G401.6 (cell line): Measurements from ENCODE around the gene PYGB.

Experiments used
- FAIRE-seq: peaks from 2 replicates; lab custom pipeline; 2012; peaks lifted over from hg19 to GRCh38; lab: Jason Lieb, UNC

PYGB gene

DNA sequence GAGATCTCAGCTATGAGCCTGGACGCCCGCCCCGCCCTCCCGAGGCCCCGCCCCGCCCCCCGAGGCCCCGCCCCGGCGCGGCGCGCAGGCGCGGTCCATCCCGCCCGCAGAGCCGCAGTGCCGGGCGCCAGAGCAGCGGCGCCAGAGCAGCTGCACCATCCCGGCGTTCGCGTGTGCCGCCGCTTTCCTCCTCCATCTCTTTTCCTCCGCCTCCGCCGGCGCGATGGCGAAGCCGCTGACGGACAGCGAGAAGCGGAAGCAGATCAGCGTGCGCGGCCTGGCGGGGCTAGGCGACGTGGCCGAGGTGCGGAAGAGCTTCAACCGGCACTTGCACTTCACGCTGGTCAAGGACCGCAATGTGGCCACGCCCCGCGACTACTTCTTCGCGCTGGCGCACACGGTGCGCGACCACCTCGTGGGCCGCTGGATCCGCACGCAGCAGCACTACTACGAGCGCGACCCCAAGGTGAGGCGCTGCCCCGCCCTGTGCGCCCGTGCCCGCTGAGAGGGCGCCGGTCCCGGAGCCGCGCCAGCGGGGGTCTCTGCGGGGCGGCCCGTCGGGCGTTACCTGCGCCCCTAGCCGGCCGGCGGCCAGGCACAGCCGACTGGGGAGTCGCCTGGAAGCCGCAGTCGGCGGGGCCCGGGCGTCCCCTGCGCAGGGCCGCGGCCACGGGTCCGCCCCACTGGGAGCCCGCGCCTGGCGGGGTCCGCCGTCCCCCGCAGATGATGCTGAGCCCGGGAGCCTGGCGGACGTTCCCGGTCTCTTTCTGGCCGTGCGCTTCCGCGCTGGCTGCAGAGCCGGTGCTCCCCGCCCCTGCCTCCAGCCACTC is at the start of gene PYGB:
PYGB (plus strand) TSS at position 130 of the 830 bp plus-strand sequence; CDS start at position 224, 94 bp downstream.
- FAIRE-seq, result no peak

DNA sequence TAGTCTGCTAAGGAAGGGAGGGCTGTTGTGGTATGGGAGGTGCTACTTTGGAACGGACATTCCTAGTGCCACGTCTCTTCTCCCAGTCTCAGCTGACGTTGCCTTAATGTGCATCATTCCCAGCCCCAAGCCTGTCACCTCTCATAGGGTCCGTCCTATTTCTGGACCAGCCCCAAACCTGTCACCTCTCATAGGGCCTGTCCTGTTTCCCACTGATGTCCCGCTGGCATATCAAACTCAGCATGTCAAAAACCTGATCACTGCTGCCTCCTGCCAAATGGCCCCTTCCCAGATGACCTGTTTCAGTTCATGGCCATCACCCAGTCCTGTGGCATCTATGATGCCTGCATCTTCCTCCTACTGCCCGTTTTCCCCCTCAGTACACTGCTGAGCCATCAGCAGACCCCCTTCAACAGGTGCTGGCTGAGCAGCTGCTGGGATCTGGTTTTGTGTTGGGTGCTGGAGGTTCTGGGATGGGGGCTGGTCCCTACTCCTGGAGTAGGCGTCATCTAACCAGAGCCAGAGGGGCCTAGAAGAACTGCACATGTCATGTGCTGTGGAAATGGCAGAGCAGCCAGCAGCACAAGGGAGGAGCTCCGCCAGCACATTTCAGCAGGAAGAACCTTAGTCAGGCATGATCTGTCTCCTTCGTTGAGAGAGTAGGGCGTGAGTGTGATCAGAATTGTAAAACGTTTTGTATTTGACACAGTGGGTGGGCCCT is 49.1 kb upstream of the PYGB start:
- FAIRE-seq, result no peak

DNA sequence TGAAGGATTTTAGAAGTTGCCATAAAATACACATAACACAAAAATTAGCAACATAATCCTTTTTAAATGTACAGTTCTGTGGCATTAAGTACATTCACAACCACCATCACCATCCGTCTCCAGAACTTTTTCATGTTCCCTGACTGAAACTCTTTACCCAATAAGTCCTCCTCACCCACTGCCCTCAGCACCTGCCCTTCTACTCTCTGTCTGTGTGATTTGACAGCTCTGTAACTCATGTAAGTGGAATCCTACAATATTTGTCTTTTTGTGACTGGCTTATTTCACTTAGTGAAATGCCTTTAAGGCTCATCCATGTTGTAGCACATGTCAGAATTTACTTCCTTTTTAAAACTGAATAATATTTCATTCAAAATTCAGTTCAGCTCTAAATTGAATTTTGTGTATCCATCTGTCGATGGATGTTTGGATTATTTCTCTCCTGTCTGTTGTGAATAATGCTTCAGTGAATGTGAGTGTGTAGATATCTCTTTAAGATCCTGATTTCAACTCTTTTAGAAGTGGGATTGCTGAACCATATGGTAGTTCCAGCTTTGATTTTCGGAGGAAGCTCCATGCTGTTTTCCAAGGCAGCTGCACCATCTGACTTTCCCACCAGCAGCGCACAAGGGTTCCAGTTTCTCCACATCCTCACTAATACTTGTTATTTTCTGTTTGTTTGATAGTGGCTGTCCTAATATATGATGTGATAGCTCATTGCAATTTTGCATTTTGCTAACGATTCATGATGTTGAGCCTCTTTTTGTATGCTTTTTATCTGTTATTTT is 48.2 kb upstream of the PYGB start:
- no peak for FAIRE-seq

DNA sequence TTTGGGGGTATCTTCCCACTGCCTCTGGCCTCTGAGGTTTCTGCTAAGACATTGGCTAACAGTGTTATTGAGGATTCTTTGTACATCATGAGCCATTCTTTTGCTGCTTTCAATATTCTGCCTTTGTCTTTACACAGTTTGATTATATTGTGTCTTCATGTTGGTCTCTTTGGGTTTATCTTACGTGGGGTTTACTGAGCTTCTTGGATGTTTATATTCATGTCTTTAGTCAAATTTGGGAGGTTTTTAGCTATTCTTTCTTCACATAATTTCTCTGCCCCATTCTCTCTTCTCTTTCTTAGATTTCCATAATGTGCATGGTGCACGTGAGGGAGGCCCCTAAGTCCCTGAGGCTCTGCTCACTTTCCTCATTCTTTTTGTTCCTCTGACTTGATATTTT is 44.8 kb upstream of the PYGB start:
- FAIRE-seq, result no peak

DNA sequence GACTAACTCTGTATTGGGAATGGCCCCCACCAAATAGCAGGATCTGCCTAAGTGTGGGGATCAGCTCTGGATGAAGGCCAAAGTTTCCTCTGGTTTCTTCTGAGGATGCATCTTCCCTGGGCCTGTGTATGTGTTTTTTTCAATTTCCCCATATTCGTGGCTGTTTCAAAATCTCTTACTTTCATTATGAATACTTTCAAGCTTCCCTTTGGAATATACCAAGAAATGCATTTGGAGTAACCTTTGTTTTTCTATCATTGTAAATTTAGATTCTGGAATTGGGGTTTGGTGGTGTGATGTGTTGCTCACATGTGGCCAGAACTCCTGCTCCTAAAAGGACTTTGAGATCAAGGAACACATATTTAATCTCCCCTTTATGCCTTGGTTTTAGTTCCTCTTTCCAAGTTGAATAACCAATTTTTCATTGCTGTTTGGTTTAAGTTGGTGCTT is 44.0 kb upstream of the PYGB start:
- no peak for FAIRE-seq

DNA sequence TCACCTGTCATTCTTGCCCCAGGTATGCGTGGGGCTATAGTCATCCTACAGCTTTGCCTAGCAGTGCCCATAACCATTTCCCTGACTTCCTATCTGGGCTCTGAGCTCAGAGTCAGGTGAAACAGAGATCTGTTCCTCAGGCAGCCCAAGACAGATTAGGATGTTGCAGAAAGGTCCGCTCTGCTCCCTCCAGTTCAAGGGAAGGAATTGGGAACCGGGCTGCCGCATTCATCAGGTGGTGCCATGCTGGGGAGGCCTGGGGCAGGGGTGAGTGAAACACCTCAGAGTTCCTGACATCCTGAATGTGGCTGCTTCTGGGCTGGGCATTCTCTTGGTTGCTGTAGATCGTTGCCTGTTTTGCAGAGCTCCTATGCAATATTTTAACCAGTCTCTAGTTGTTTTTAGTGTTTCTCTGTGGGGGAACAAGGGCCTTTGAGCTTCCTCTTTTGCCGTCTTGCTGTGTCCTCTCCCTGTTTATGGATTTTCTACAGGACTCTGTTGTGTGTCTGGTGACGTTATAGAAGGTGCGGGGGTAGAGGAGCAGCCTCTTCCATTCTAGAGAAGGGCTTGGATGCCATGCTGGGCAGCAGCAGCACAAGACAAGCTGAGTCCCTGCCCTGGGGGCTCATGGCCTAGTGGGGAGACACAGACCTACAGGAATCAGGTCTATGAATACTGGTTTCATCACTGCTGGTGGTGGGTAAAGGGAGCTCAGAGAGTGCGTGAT is 43.2 kb upstream of the PYGB start:
- FAIRE-seq, result no peak

DNA sequence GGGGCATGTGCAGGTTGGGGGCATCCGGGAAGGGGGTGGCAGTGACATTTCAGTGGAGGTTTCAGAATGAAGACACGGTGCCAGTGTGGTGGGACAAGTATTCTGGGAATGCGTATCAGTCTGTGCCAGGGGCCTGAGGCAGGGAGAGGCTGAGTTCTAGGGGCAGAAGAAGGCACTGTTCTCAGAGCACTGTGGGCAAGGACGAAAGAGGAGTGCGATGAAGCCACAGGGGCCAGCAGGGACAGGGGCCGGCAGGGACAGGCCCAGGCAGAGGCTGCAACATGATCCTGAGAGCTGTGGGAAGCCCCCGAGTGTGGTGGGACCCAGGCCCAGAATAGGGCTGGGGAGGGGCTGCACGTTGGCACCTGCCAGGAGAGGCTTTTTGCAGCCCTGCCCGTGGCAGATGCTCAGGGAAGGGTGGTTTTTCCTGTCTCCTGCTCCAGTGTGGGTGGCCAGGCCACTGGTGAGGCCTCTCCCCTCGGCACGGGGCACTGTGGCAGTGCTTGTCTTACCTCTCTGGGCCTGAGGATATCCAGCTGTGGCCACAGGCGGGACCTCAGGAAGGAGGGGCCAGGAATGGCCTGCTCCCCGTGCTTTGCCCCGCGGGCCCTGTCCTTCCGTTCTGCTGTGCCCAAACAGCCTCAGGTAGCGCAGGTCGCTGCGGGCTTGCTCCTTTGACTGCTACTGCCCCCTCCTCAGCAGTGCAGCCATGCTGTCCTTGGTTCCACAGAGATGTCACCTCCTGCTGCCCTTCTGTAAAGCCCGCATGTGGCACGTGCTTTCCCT is 42.4 kb upstream of the PYGB start:
- FAIRE-seq, result no peak

DNA sequence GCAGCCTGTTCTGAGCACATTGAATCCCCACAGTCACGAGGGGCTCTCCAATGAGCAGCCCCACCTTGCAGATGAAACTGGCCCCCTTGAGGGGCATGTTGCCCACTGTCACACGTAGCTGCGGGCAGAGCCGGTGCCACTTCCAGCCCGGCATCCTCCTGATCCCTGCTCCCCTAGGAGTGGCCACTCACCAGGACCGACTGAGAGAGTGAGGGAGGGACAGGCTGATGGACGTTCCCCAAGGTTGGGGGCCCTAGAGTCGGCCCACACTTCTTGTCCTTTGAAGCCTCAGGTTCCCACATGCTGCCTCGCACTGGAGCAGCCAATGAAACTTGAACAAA is 41.9 kb upstream of the PYGB start:
- no peak for FAIRE-seq

DNA sequence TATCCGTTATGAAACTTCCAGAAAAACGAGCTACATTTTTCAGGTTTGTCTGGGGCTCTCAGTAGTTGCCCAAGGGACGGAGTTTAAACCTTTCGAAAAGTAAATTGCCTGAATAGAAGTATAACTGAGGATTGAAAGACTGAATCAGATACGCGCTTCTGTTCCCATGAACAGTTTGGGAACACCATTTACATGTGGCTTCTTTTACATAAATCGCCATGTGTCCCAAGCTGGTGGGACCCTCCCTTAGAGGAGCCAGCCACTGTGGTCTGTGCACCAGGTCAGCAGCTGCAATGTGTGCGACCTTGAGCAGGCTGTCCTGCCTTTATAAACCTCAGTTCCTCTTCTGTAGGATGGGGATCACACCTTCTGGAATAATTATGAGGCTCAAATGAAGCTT is 41.3 kb upstream of the PYGB start:
- FAIRE-seq, result no peak

DNA sequence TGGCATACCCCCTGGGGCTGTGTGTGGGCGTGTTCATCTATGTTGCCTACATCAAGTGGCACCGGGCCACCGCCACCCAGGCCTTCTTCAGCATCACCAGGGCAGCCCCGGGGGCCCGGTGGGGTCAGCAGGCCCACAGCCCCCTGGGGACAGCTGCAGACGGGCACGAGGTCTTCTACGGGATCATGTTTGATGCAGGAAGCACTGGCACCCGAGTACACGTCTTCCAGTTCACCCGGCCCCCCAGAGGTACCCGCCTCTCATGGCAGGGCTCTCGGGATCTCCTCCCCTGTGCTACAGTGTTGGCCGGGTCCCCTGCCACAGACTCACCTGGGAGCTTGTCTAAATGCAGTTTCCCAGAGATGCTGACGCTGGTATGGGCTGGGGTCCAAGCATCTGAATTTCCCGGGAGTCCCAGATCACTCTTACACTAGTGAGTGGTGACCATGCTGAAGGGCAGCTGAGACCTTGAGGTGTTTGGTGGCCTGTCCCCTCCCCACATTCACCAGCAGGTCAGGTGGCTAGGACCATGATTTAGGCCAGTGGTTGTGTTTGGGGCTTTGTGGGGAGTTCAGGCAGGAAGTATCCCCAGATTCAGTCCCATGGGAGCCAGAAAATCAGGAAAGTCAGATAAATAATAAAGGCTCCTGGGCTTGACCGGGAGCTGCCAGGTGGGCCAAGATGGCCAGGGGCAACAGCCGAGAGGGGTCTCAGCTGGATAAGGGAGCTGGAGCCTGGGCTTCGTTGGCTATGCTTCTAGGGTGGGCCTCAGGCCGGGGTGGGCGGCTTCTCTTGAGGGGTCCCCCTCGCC is 40.5 kb upstream of the PYGB start:
- FAIRE-seq, result no peak

DNA sequence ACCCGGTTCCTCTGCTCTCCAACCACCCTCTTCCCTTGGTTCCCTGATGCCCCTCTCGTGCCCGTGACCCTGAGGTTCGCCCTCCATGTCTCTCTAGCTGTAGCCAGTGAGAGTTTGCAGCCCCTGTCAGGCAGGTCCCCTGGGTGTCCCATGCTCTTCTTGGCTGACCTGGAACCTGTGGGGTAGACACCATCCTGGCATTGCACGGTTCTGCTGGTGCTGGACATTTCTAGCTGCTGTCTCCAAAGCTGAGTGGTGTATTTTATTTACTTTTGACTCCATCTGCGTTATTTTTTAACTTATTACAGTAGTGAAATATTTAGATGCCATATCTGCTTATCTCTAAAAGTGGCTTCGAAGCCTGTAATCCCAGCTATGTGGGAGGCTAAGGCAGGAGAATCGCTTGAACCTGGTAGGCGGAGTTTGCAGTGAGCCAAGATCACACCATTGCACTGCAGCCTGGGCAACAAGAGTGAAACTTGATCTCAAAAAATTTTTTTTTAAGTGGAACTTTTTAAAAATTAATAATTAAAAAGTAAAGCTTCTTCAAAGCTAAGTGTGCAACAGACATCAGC is 39.8 kb upstream of the PYGB start:
- FAIRE-seq, result no peak

DNA sequence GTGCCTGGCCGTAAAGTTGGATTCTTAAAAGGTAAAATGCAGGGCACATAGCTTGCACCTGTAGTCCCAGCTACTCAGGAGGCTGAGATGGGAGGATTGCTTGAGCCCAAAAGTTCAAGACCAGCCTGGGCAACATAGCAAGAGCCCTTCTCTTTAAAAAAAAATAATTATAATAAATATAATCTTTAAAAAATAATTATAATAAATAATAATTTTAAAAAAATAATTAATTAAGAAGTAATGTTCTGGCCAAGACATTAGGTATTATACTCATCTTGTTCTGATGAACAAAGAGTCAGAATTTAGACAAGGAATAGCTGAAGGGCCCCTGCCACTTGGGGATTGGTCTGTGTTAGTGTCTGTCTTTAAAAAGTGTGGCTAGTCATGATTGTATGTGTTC is 38.5 kb upstream of the PYGB start:
- no peak for FAIRE-seq

DNA sequence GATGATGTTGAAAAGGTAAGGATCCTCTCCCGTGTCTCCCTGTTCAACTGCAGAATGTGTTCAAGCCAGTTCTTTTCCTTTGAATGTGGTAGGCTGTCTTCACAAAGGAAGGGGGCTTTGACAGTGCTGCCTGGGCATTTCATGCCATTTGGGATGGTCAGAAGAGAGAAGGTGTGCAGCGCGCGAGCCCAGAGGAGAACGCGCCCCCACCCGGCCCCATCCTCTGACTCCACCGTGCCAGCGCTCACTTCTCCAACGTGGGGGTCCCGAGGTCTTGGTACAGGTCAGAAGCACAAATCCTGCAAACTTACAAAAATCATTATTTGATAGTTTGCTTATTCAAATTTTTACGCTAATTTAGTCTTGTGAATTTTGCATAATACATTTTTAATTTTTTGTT is 38.0 kb upstream of the PYGB start:
- no peak for FAIRE-seq

DNA sequence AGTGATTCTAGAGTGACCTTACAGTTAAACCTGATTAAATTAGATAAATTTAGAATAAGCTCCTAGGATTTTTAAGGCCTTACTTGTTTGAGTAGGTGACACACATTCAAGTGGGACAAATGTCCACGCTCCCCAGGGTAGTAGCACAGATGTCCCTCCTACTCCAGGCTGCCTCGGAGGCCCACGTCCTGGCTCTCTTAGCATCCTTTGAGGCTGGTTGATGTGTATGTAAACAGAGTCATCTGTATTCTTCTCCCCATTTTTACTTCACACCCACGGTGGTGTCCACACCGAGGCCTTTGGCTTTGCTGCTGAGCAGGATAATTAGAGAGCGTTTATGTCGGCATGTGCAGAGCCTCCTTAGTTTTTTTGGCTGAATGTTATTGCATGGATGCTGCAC is 36.6 kb upstream of the PYGB start:
- no peak for FAIRE-seq

DNA sequence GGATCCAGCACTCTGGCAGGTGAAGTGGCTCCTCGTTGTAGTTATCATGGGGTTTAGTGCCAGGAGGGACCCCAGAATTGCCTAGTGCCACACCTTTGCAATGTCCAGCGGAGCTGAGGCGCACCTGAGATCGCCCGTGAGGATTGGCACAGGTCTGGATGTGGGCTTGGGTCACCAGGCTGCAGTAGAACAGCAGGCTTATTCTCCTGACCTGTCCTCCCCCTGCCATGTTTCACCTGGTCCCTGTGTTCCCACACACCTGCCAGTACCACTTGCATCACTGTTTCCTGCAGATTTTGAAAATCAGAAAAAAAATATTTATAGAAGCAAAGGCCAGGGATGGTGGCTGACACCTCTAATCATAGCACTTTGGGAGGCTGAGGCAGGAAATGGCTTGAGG is 35.6 kb upstream of the PYGB start:
- FAIRE-seq, result no peak

DNA sequence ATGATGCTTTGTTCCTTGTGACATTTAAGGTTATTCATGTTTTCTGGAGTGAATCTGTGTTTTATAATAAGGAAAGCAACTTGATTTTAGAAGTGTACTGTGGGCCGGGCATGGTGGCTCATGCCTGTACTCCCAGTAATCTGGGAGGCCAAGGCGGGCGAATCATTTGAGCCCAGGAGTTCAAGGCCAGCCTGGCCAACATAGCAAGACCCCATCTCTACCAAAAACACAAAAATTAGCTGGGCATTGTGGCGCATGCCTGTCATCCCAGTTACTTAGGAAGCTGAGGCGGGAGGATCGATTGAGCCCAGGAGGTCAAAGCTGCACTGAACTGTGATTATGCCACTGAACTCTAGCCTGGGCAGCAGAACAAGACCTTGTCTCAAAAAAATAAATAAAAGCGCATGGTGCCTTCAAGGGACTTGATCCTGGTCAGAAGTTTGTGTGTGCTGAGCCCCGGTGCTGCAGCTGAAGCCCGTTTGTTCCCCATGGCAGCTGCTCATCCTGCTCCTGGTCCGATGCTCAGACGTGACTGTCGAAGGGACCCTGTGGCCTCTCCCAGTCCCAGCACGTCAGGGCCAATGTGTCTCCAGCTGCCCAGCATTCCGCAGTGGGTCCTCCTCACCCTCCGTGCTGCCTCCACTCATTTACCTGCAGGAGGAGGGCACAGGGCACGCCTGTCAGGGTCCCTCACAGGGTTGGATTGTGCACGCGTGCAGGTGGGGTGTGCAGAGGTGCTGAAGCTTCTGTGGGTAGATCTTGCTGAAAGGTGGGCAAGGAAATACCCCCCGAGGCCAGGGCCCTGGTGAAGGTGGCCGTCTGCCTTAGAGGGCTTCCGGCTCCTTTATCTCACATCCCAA is 34.1 kb upstream of the PYGB start:
- FAIRE-seq, result no peak

DNA sequence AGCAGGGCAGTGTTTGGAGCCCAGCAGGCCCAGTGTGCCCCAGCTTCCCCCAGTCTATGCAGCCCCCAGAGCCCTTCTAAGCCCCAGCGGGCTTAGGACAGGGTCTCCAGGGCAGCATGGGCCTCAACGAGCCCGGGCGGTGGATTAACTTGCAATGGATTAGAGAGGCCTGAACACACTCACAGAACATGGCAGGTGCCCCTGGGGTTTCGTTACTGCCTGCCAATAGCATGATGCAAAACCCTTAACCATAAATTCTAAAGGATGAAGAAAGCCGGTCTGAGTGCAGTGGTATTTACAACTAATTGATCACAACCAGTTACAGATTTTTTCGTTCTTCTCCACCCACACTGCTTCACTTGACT is 33.5 kb upstream of the PYGB start:
- FAIRE-seq, result no peak

DNA sequence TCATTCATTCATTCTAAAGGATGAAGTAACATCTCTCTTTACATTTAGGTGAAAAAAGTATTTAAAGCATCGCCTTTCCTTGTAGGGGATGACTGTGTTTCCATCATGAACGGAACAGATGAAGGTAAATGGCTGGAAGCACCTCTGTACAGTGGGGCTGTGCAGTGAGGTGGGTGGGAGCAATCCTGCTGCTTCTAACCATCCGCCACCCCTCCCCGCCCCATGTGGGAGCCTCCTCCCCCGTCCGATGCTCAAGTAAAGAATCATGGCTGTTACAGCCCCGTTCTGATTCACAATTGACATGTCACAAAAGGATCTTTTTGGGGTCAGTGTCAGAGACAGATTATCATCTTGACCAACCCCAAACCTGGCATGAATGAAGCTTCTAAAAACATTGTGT is 33.1 kb upstream of the PYGB start:
- no peak for FAIRE-seq

DNA sequence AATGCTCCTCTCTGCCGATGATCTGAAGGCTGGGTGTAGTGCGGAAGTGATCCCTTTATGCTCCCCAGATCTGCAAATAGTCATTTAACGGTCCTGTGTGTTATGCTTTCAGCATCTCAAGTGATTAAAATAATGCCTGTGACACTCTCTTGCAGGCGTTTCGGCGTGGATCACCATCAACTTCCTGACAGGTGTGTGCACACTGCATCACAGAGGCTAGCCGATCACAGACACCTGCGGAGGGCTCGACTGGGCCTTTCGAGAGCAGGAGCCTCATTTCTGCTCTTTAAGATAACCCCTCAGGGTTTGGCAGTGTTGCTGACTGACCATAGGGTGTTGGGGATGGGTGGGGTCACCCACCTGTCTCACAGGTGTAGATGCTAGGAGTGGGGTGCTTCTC is 32.4 kb upstream of the PYGB start:
- FAIRE-seq, result no peak
